ENCODE data around the gene DTNB.
"Not testable (repeated sequence)": the region's sequence is repeated elsewhere in the genome, so short reads cannot be mapped to it uniquely, and the experiment has no call there.

Gene DTNB

DNA sequence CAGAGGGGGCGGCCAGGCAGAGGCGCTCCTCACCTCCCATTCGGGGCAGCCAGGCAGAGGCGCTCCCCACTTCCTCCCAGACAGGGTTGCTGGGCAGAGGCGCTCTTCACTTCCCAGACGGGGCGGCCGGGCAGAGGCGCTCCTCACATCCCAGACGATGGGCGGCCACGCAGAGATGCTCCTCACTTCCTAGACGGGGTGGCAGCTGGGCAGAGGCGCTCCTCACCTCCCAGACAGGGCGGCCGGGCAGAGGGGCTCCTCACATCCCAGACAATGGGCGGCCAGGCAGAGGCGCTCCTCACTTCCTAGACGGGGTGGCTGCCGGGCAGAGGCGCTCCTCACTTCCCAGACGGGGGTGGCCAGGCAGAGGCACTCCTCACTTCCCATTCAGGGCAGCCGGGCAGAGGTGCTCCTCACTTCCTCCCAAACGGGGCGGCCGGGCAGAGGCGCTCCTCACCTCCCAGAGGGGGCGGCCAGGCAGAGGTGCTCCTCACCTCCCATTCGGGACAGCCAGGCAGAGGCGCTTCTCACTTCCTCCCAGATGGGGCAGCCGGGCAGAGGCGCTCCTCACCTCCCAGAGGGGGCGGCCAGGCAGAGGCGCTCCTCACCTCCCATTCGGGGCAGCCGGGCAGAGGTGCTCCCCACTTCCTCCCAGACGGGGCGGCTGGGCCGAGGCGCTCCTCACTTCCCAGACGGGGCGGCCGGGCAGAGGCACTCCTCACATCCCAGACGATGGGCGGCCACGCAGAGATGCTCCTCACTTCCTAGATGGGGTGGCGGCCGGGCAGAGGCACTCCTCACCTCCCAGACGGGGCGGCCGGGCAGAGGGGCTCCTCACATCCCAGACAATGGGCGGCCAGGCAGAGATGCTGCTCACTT lies 137.7 kb downstream of the DTNB start:
- not testable (repeated sequence) for FAIRE-seq

DNA sequence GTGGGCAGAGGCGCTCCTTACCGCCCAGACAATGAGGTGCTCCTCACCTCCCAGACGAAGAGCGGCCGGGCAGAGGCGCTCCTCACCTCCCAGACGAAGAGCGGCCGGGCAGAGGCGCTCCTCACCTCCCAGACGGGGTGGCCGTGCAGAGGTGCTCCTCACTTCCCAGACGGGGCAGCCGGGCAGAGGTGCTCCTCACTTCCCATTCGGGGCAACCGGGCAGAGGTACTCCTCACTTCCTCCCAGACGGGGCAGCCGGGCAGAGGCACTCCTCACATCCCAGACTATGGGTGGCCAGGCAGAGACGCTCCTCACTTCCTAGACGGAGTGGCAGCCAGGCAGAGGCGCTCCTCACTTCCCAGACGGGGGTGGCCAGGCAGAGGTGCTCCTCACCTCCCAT lies 138.4 kb downstream of the DTNB start:
- not testable (repeated sequence) for FAIRE-seq

DNA sequence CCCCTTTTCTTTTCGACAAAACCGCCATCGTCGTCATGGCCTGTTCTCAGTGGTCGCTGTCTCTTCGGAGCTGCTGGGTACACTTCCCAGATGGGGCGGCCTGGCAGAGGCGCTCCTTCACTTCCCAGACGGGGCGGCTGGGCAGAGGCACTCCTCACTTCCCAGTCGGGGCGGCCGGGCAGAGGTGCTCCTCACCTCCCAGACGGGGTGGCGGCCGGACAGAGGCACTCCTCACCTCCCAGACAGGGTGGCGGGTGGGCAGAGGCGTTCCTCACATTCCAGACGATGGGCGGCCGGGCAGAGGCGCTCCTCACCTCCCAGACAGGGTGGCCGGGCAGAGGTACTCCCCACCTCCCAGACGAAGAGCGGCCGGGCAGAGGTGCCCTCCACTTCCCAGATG lies 138.9 kb downstream of the DTNB start:
- FAIRE-seq = no peak

DNA sequence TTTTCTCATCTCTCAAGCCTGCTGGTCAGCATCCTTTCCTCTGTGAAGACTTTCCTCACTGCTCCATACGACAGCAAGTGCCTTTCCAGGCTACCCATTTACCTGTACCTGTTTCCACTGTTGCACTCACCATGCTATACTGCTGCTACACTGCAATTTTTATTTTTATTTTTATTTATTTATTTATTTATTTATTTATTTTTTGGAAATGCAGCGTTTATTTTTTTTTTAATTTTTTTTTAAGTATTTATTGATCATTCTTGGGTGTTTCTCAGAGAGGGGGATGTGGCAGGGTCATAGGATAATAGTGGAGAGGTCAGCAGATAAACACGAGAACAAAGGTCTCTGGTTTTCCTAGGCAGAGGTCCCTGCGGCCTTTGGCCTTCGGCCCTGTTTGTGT lies 139.6 kb downstream of the DTNB start:
- not testable (repeated sequence) for FAIRE-seq

DNA sequence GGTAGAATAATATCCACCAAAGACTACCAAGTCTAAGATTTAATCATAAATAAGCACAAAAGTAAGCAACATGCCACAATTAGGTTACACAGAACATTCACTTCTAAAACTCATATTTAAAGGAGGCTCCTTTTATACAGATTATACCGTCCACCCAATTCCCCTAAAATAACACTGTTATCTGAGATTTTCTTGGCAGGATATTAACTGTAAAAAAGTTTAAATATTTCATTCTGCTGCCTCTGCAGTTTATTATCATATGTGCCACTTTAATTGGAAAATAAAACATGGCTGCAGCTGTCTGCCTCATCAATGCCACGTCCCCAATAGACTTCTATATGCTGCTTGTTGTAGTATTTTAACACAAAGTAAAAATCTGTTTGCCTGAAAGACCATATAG lies 140.9 kb downstream of the DTNB start:
- FAIRE-seq = no peak

DNA sequence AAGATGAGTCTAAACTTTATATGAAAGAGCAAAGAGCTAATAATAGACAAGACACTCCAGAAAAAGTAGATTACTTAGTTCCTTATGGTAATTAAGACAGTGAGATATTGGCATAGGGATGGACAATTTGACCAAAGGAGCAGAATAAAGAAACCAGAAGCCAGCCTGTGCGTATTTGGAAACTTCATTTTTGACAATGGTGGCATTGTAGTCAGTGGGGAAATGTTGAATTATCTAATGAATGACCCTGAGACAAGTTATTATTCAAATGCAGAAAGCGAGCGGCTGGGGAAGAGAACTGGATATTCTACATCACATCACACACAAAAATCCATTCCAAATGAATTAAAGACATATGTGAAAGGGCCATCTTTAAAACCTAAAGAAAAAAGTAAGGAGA lies 144.3 kb downstream of the DTNB start:
- no peak for FAIRE-seq

DNA sequence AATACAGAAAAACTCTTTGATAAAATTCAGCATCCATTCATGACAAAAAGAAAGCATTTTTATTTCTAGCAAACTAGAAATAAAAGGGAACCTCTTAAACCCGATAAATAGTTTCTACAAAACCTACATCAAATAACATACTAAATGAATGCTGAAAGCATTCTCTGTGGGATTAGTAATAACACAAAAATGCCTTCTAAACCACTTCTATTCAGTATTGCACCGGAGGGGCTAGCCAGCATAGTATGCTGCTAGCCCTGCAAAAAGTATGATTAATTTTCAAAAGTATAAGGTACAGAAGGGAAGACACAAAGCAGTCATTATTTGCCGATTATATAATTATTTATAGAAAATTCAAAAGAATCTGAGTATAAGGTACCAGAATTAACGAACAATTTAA lies 145.2 kb downstream of the DTNB start:
- no peak for FAIRE-seq

DNA sequence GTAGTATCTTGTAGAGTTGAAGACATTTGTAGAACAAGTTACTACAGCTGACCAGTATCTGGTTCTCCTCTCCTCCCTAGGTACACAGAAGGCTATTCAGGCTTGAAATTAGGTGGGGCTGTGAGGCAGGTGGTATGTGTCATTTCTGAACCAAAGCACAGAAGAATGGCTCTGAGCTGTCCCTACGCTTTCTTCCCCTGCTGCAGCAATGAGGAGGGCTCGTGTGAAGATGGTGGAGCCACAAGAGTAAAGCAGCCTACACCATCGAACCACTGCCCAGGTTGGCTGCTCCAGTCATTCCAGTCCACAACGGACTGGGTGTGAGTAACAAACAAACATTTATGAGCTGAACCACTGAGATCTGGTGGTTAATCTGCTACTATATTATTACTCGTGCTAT lies 148.9 kb downstream of the DTNB start:
- FAIRE-seq = no peak

DNA sequence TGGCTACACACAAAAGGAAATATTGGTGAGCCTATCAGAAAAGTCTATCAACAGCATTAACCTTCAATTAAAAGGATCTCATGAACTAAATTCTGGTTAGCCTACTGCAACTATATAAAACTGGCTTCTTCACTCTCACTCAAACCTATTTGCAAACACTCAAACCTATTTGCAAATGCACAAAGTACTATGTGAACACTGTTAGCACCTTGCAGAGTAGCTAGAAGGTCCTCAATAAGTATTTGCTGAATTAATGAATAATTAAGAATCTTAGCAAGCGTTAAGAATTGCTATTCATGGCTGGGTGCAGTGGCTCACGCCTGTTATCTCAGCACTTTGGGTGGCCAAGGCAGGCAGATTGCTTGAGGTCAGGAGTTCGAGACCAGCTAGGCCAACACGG lies 150.3 kb downstream of the DTNB start:
- FAIRE-seq = no peak

DNA sequence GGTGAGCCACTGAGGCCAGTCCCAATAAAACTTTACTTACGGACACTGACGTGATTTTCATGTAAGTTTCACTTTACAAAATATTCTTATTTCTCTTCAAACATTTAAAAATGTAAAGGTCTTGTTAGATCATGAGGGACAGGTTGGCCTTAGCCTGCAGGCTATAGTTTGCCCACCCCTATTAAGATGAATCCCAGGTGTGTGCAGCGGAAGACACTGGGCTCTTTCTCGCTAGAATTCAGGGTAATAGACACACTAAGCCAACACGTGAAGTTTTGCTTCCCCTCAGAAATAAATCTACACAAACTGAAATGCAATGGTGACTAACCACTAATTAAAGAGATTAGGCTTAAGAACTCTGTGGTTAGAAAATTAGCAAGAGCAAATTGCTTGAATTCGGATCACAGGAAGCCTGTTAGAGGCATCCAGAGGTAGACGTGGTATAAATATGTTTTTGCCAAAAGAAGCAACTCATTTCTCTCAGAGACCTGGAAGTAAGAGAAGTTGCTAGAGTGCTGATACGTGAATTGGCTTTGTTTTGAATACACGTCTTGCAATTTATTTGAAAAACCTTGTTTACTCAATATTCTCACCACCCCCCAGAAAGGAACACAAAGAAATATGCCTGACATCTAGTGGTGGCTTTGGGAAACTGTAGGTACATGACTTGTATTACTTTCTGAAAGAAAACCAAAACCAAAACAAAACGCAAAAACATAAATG lies 151.6 kb downstream of the DTNB start:
- peak; percentile 95 for FAIRE-seq

DNA sequence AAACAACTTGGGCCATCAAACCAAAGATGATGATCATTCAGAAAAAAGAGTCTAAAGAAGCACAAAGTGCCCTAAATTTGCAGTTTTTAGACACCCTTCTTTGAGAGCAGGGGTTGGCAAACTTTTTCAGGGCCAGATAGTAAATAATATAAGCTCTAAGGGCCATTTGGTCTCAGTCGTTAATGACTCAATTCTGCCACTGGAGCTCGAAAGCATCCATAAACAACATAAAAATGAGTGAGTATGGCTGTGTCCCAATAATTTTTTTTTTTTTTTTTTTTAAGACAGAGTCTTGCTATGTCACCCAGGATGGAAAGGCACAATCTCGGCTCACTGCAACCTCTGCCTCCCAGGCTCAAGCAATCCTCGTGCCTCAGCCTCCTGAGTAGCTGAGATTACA lies 152.3 kb downstream of the DTNB start:
- no peak for FAIRE-seq

DNA sequence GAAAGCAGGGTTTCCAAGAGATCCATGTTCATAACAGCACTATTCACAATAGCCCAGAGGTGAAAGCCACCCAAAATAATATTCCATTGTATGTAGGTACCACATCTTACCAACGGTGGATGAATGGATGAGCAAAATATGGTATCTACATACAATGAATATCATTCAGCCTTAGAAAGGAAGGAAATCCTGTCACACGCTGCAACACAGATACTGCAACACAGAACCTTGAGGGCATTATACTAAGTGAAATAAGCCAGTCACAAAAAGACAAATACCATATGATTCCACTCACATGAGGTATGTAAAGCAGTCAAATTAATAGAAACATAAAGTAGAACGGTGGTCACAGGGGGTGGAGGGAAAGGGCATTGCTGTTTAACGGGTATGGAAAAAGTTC lies 155.7 kb downstream of the DTNB start:
- no peak for FAIRE-seq

DNA sequence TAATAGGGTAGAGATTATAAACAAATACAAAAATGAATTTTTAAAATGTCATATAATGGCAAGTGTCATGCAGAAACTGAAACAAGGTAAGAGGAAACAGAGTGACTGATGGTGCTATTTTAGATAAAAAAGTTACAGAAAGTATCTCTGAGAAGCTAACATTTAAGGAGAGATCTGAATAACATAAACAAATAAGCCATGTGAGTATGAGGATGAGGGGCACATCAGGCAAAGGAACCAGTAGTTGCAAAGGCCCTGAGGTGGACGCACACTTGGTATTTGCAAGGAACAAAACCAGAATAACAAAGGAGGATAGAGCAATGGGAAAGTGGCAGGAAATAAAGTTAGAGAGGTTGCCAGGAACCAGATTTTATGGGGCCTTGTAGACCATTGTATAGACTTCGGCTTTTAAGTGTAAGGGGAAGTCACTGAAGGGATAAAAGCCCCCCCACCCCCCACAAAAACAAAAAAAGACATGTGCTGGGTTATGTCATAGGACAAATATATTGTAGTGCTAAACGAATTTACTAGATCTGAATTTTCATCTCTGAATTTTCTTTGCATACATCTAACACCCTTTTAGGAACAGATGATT lies 159.2 kb downstream of the DTNB start:
- FAIRE-seq = no peak

DNA sequence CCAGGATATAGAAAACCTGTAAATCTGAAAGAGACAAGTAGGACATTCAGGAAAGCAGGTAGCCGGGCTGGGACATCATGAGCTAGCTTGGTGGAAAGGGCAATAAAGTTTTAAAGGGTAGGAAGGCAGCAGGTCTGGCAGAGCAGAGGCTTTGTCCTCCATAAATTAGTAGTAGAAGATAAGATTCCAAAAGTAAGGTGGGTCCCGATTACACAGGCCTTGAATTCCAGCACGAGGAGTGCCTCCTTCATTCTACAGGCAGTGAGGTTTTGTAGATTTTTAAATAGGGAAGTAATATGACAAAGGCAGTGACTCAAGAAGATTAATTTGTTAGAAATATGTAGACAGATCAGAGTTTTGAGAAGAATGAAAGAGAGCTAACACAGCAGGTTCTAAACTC lies 160.7 kb downstream of the DTNB start:
- no peak for FAIRE-seq

DNA sequence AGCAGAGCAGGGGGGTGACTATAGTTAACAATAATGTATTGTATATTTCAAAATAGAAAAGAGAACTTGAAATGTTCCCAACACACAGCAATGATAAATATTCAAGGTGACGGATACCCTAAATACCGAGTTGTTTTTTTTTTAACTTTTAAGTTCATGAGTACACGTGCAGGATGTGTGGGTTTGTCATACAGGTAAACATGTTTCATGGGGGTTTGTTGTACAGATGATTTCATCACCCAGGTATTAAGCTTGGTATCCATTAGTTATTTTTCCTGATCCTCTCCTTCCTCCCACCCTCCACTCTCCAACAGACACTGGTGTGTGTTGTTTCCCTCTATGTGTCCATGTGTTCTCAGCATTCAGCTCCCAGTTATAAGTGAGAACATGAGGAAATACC lies 167.2 kb downstream of the DTNB start:
- no peak for FAIRE-seq

DNA sequence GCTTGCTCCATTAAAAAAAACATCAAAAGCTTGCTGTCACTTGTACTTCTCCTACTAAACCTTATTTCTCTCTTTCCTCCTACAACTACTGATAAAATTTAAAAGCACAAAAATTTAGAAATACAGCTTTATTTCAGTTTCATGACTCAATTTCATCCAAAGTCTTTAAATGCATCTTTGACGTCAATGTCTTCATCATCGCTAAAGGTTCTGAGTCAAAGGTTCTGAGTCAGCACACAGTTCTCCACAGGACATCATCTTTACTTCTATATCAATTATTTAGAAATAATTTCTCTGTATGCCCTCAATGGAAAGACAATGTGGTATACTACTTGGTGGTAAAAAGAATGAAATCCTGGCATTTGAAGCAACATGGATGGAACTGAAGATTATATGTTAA lies 167.8 kb downstream of the DTNB start:
- FAIRE-seq = no peak

DNA sequence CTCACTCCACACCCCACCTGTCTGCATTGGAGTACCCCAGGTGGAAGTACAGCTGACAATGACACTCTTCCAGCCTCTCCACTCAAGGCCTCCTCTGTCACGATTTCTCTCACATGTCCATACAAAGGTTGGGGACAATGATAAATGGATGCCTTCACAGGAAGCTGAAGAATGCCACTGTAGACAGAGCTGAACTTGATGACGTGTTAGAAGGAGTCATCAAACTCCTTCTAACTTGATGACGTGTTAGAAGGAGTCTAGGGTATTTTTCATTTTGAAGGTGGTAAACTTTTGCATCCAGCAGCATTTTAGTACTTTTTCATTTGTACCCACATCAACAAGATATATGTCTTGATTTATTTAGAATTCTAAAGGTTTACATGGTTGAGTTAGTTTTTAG lies 168.2 kb downstream of the DTNB start:
- FAIRE-seq = no peak

DNA sequence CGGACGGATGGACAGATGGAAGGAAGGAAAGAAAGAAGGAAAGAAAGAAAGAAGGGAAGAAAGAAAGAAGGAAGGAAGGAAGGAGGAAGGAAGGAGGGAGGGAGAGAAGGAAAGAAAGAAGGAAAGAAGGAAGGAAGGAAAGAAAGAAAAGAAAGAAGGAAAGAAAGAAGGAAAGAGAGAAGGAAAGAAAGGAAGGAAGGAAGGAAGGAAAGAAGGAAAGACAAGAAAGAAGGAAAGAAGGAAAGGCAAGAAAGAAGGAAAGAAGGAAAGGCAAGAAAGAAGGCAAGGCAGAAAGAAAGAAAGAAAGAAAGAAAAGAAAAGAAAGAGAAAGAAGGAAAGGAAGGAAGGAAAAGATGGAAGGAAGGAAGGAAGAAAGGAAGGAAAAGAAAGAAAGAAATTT lies 169.1 kb downstream of the DTNB start:
- no peak for FAIRE-seq

DNA sequence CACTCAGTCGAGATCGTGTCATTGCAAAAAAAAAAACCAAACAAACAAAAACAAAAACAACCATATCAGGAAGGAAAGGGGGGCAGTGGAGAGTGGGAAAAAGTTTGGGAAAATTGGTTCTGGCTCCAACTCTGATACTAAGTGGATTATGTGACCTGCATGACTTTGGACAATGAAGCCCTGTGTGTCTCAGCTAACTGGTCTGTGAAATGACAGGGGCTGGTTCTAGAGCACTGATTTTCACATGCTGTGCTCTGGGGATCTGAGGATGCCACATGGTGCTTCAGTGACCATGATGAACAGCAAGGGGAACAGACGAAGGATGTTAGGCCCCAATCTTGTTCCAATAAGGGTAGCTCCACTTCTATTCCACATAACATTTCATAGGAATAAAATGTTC lies 174.2 kb downstream of the DTNB start:
- no peak for FAIRE-seq

DNA sequence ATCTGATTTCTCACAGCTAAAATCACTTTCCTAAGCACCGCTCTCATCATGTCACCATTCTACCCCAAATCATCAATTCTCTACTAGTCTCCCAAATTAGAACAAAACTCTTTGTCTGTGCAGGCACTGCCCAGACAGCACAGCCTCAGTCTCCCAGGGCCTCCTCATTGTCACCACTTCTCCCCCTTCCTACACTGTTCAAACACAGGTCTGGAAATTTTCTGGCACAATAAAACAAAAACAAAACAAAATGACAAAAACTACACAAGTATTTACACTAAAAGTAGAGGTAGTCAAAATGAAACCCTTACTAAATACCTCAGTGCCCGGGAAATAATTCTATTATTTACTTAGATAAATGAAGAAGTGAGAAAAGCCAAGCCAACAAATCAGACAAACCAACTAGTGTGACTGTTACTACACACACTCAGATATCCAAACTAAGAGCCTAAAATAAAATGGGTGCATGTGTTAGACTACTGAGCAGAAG lies 175.4 kb downstream of the DTNB start:
- FAIRE-seq = no peak

DNA sequence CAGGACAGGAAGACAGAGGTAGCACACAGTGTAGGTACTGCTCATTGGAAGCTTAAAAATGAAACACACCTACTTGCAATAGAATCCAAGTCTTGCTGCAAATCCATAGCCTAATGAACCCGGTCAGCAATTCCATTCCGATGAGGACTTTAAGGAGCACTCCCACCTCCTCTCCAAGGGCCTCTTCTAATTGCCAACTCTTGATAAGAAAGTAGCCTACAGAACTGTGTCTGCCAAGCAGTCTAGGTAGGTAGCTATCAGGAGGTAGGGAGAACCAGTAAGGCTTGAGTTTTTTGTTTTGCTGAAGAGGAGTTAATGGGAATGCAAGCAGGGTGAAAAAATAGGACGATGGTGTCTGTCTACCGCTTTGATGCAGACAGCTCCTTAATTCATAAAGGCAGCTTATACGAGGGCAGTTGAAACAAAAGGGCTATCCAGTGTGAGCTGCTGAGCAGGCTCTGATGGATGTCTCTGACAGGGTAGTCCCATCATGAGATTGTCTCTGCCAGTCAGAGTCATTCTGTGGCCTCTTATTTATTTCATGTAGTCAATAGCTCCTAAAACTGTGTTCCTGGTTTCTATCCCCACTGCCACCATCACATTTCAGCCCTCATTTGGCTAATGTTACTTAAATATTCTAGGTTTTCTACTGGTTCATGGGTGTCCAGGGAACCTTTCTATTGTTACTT lies 176.0 kb downstream of the DTNB start:
- FAIRE-seq = no peak

DNA sequence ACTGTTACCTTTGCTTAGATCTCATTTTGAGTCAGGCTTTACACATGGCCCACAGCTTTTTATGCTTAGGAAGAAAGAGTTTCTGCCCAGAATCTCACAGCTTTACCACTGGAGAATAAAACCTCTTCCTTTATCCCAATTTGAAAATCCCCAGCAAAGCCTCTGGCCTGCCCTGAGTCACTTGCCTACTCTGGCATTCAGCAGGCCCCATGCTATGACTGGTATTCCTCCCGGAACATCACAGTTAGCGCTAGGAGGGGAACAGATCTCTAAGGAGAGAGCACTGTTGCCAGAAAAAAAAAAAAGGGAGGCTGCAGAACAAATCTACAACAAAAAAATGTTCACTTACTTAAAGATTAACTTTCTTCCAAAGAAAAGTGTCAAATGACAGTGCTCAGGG lies 178.8 kb downstream of the DTNB start:
- no peak for FAIRE-seq

DNA sequence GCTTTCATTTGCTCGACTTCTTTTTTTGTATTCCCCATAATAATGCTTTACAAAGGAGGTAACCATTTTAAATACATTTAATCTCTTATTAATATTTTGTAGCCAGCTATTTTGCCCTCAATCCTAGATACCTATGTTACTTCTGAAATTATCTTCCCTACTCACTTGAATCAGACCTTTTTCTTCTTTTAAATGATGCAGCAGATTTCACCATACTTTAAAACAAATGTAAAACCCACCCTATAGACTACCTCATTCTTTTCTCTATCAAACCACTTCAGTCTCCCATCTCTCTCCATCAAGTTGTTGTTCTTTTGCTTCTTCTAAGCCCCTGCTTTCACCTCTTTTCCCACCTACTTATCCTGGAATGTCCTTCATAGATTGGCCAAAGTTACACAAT lies 180.2 kb downstream of the DTNB start:
- FAIRE-seq = no peak
